ENCODE results near the gene ATP9B. TPM values are rescaled to one million over a fixed set of nuclear protein-coding genes. Genes with fewer than 3 reads are reported as not detected.

ATP9B gene
- total RNA-seq, 1 donor from 2014 or later, result 50.3 TPM

- Histone ChIP-seq H3K4me3 (no peak overlapping the region), H3K36me3 (no peaks in the 10 kb centered on the region), H3K4me1 (no peaks in the 10 kb centered on the region), H3K27ac (no peak overlapping the region), H3K9me3 (no peaks in the 10 kb centered on the region), H3K27me3 (no peaks in the 10 kb centered on the region)
- intact Hi-C loops (cut with DNase I), result no loop called here
- TF ChIP-seq POLR2AphosphoS5 (IDR thresholded peaks at IDR 0.05; ENCODE audit: insufficient read depth in 1 of 2, low read depth in 1 of 2) (no peak), CTCF (IDR thresholded peaks at IDR 0.05) (no peak)
- no peak for DNase-seq (ENCODE audit: extremely low spot score in 2 of 2)
Measured at GRCh38 chr18:79217979-79218604, 148.9 kb downstream of the ATP9B start.

- Histone ChIP-seq H3K27ac (no peak overlapping the region), H3K4me3 (no peak overlapping the region), H3K36me3 (no peaks in the 10 kb centered on the region), H3K27me3 (no peaks in the 10 kb centered on the region), H3K9me3 (no peaks in the 10 kb centered on the region), H3K4me1 (no peaks in the 10 kb centered on the region)
- intact Hi-C loops (cut with DNase I), result no loop called here
- TF ChIP-seq POLR2AphosphoS5 (IDR thresholded peaks at IDR 0.05; ENCODE audit: insufficient read depth in 1 of 2, low read depth in 1 of 2) (no peak), CTCF (IDR thresholded peaks at IDR 0.05) (no peak), POLR2A (IDR thresholded peaks at IDR 0.05) (no peak)
- no peak for DNase-seq (ENCODE audit: extremely low spot score in 2 of 2)
Measured at GRCh38 chr18:79218605-79219190, 149.5 kb downstream of the ATP9B start.

GRCh38 chr18:79221136-79221535 lies 151.9 kb downstream of the ATP9B start:
- TF ChIP-seq CTCF (IDR thresholded peaks at IDR 0.05), result no peak
- no peak for TF ChIP-seq POLR2A (IDR thresholded peaks at IDR 0.05)
- TF ChIP-seq POLR2AphosphoS5 (IDR thresholded peaks at IDR 0.05; ENCODE audit: insufficient read depth in 1 of 2, low read depth in 1 of 2), result no peak
- H3K4me1 ChIP-seq, result no peaks in the 10 kb centered on the region
- no peaks in the 10 kb centered on the region for H3K9me3 ChIP-seq
- no peaks in the 10 kb centered on the region for H3K27me3 ChIP-seq
- H3K4me3 ChIP-seq, result no peak overlapping the region
- DNase-seq (ENCODE audit: extremely low spot score in 2 of 2), result no peak
- intact Hi-C loops (cut with DNase I), result no loop called here
- H3K36me3 ChIP-seq, result no peaks in the 10 kb centered on the region
- H3K27ac ChIP-seq, result no peak overlapping the region

GRCh38 chr18:79222790-79223189 lies 153.6 kb downstream of the ATP9B start:
- intact Hi-C loops (cut with DNase I), result no loop called here
- Histone ChIP-seq H3K27ac (no peak overlapping the region), H3K4me3 (no peak overlapping the region), H3K4me1 (no peaks in the 10 kb centered on the region), H3K27me3 (no peaks in the 10 kb centered on the region), H3K36me3 (no peaks in the 10 kb centered on the region), H3K9me3 (no peaks in the 10 kb centered on the region)
- TF ChIP-seq POLR2A (IDR thresholded peaks at IDR 0.05) (no peak), POLR2AphosphoS5 (IDR thresholded peaks at IDR 0.05; ENCODE audit: insufficient read depth in 1 of 2, low read depth in 1 of 2) (no peak), CTCF (IDR thresholded peaks at IDR 0.05) (no peak)
- no peak for DNase-seq (ENCODE audit: extremely low spot score in 2 of 2)

GRCh38 chr18:79223431-79223830 lies 154.2 kb downstream of the ATP9B start:
- no peak overlapping the region for H3K27ac ChIP-seq
- H3K36me3 ChIP-seq, result no peaks in the 10 kb centered on the region
- TF ChIP-seq POLR2A (IDR thresholded peaks at IDR 0.05) (no peak), POLR2AphosphoS5 (IDR thresholded peaks at IDR 0.05; ENCODE audit: insufficient read depth in 1 of 2, low read depth in 1 of 2) (no peak), CTCF (IDR thresholded peaks at IDR 0.05) (no peak)
- H3K27me3 ChIP-seq, result no peaks in the 10 kb centered on the region
- DNase-seq (ENCODE audit: extremely low spot score in 2 of 2), result no peak
- H3K9me3 ChIP-seq, result no peaks in the 10 kb centered on the region
- intact Hi-C loops (cut with DNase I), result no loop called here
- no peak overlapping the region for H3K4me3 ChIP-seq
- no peaks in the 10 kb centered on the region for H3K4me1 ChIP-seq

All from vagina (tissue), 2 donors.